ENCODE measurements around the gene HNRNPUL2. TPM values are rescaled to one million over a fixed set of nuclear protein-coding genes. Genes with fewer than 3 reads are reported as not detected.

HNRNPUL2 gene
- total and polyA plus RNA-seq, 2 of the 8 experiments (the other 6 are each of a cell fraction or from before 2014, with no cell fraction given) = 14.9 to 46.4 TPM

GRCh38 chr11:62705413-62705812 is 21.8 kb downstream of the HNRNPUL2 start:
- Histone ChIP-seq H2BK120ac (replicated peaks; ENCODE audit: low read depth, low read length) (no peak overlapping the region), H3K56ac (replicated peaks; ENCODE audit: insufficient read length, low read depth, low read length) (no peak overlapping the region), H2AFZ (ENCODE audit: low read length) (no peak overlapping the region), H3K23ac (ENCODE audit: insufficient read length) (no peak overlapping the region), H2BK20ac (ENCODE audit: low read length) (no peak overlapping the region), H3K36me3 (ENCODE audit: control insufficient read depth in 2 of 4, insufficient read depth in 4 of 4, low read length in 3 of 4) (peaks cover 0 to 13% (median 6%) of the 10 kb centered on the region in 4 experiments; a peak in 5 of 8 replicates), H4K8ac (ENCODE audit: extremely low read depth, insufficient read depth, low read length) (no peak overlapping the region), H2BK15ac (ENCODE audit: low read length) (no peak overlapping the region), H3K14ac (ENCODE audit: insufficient read length) (no peak overlapping the region), H2BK5ac (ENCODE audit: low read depth, low read length) (peak overlapping the region; percentile 54; the same call in 1 of the 2 replicates), H3K9ac (replicated peaks in 1 of 4; ENCODE audit: extremely low read depth in 1 of 4, low read depth in 3 of 4, low read length in 3 of 4) (peak overlapping the region in 3 of 4 experiments; percentile 74 to 88 (median 75); a peak in 5 of 7 replicates), H3K27me3 (replicated peaks in 1 of 4; ENCODE audit: control insufficient read depth in 3 of 4, extremely low read depth in 1 of 4, insufficient read depth in 3 of 4, low read length in 3 of 4) (no peaks in the 10 kb centered on the region), H2AK5ac (ENCODE audit: low read depth, low read length) (peak overlapping the region; percentile 88; the same call in 1 of the 2 replicates), H4K5ac (ENCODE audit: insufficient read length, low read depth, low read length) (no peak overlapping the region), H4K91ac (replicated peaks; ENCODE audit: insufficient read length, low read length) (no peak overlapping the region), H3K9me3 (ENCODE audit: insufficient read depth in 2 of 2, low read depth in 1 of 2, low read length in 1 of 2) (no peaks in the 10 kb centered on the region), H3K79me2 (ENCODE audit: control insufficient read depth in 1 of 2, insufficient read depth in 2 of 2, low read length in 2 of 2) (peaks cover 0 to 7% of the 10 kb centered on the region in 2 experiments; a peak in 1 of 4 replicates), H3K4ac (replicated peaks; ENCODE audit: insufficient read length, low read depth, low read length) (no peak overlapping the region), H3K18ac (ENCODE audit: extremely low read depth, low read length) (no peak overlapping the region), H3K27ac (ENCODE audit: low read depth, low read length) (peak overlapping the region; percentile 8; the same call in 1 of the 2 replicates), H3K23me2 (ENCODE audit: low read depth, low read length) (peaks cover 22% of the 10 kb centered on the region), H3K79me1 (ENCODE audit: low read depth, low read length) (no peaks in the 10 kb centered on the region; the same call in 1 of the 2 replicates), H2BK12ac (ENCODE audit: low read depth, low read length) (no peak overlapping the region), H3K4me2 (ENCODE audit: insufficient read depth in 1 of 2, low read depth in 2 of 2, low read length in 2 of 2) (peak overlapping the region; percentile 93 to 99), H4K20me1 (replicated peaks in 1 of 2; ENCODE audit: control insufficient read depth in 1 of 2, insufficient read depth in 2 of 2, low read length in 2 of 2) (no peaks in the 10 kb centered on the region), H3K4me1 (replicated peaks in 1 of 4; ENCODE audit: control insufficient read depth in 3 of 4, insufficient read depth in 4 of 4, low read length in 3 of 4) (peaks cover 7 to 32% (median 18%) of the 10 kb centered on the region in 4 experiments), H3K4me3 (ENCODE audit: extremely low read depth in 1 of 4, insufficient read depth in 2 of 4, low read depth in 3 of 4, low read length in 4 of 4) (peak overlapping the region; percentile 64 to 83 (median 82))
- POLR2A ChIA-PET (ENCODE audit: partially characterized antibody) = interaction anchor here (0.6 to 61.4 kb wide), 23 partner anchors 9 to 184 kb away, joined by 3 to 2041 read pairs (median 8); partner anchors contain the start of genes C11orf98, CSKMT, EEF1G and EML3
- CTCF ChIA-PET (ENCODE audit: partially characterized antibody) = interaction anchor here (0.6 to 3.8 kb wide), 7 partner anchors 11 to 94 kb away, joined by 3 to 21 read pairs (median 3); partner anchors contain the start of genes LRRN4CL, ROM1 and UBXN1
- FAIRE-seq (no peak), DNase-seq (ENCODE audit: low read depth in 1 of 2, low spot score in 2 of 2) (no peak)
- TF ChIP-seq CTCF (IDR thresholded peaks at IDR 0.05; ENCODE audit: control extremely low read depth in 1 of 3, insufficient read depth in 1 of 3, low read depth in 1 of 3, low read length in 3 of 3) (peak in 2 of 3 experiments; percentile 11 to 19; a peak in 2 of 4 replicates), ATF3 (IDR thresholded peaks at IDR 0.05; ENCODE audit: insufficient read depth, low read depth, low read length) (no peak), MAFK (IDR thresholded peaks at IDR 0.05; ENCODE audit: low read depth, low read length) (no peak), KDM4A (IDR thresholded peaks at IDR 0.05; ENCODE audit: low read depth, low read length, severe bottlenecking) (peak; percentile 6)
- WGBS, 2 experiments (ENCODE audit: extremely low coverage in 1 of 2, insufficient coverage in 1 of 2, insufficient read length in 1 of 2, insufficient replicate concordance in 2 of 2, low coverage in 1 of 2, low lambda C conversion rate in 2 of 2, missing lambda C conversion rate in 1 of 2) = 69% methylated on average over 7 of the region's 7 CpGs; no CpG with 5 or more reads in 1 of the 2 experiments
